ENCODE results near the gene IL17REL. TPM values are rescaled to one million over a fixed set of nuclear protein-coding genes. Genes with fewer than 3 reads are reported as not detected.

IL17REL gene
- total RNA-seq, 1 donor from 2014 or later: not detected

DNA sequence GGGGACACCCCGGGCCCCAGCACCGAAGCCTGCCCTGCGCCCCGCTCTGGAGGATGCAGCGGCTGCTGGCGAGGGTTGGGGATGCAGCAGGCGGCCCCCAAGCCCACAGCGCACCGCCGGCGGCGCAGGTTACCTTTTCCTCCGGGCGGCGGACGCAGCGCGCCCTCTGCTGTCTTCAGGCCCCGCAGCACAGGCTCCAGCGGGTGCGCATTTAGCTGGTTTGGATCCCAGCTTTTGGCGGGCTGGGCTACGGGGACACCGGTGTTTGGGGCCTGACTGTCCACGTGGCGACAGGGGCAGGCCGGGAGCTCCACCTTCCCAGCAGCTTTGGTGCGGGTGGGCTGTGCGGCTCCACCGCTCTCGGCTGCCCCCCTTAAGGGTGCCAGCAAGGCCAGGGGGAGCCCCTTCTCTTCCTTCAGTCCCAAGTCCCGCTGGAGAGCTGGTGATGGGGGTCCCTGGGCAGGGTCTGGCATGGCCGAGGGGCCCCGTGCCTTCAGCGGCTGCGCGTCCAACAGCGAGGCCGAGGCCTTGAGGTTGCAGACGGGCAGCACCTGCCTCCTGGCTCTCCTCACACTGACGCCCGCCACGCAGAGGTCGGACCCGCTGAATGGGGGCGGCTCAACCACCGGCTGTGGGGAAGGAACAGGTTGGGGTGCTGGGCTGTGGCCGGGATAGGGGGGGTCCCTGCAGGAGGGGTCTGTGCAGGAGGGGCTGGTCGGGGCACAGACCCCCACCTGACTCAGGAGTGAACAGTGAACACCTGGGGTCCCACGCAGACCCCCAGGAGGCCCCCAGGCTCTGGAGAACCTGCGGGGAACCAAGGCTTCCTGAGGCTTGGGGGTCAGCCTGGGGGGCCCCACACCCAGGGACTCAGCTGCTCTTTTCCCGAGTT is 18.0 kb upstream of the IL17REL start:
- Histone ChIP-seq H3K4me3 (no peak overlapping the region), H3K27ac (no peak overlapping the region), H3K9me3 (no peaks in the 10 kb centered on the region), H3K36me3 (no peaks in the 10 kb centered on the region), H3K4me1 (peaks cover 0 to 2% of the 10 kb centered on the region in 2 donors), H3K27me3 (no peaks in the 10 kb centered on the region)
- DNase-seq (ENCODE audit: low spot score in 2 of 2): peak in 1 of 2 donors; percentile 79
- intact Hi-C loops (cut with DNase I): loop anchor here (1.0 kb wide), 1 partner anchor 101 kb away; no protein-coding TSS in a partner anchor
- TF ChIP-seq CTCF (IDR thresholded peaks at IDR 0.05): peak; percentile 84 to 95 (median 93)

DNA sequence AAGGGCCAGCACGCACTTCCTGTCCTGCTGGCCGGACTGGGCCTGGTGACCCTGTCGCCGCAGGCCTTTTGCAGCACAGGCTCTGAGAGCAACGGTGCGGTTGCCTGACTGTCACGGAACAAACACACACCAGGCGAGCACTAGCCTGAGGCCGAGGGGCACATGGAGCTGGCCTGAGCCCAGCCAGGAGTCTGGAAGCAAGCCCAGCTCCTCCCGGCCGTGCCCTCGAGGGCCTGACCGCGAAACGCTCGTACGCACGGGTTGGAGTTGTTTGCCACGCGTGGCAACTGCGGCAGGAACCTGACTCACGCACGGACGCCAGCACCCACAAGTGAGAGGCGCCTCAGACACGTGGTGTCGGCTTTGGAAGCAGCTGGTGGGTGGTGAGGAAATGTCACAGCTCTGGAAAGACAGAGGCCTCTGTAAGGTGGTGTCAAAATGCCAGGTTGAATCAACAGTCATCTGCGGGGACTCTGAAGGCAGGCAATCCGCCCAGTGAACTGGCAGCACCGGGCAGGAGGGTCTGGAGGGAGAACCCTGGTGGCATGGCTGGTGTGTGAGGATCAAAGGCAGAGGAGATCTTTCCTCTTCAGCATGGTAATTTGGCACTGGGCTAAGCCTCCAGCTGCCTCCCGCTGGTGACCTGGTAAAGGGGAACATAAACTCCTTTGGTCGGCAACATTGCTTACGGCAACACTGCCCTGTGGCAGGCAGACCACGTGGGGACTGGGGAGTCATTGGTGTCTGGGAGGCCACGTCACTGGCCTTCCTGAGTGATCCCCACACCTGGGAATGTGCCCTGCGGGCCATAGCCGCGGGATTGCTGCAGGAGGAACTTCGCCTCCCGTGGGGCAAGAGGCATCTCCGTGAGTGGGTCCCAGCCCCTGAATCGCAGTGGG is 15.3 kb upstream of the IL17REL start:
- TF ChIP-seq CTCF (IDR thresholded peaks at IDR 0.05): no peak
- Histone ChIP-seq H3K4me1 (peaks cover 0 to 2% of the 10 kb centered on the region in 2 donors), H3K27ac (no peak overlapping the region), H3K27me3 (no peaks in the 10 kb centered on the region), H3K9me3 (no peaks in the 10 kb centered on the region), H3K4me3 (no peak overlapping the region), H3K36me3 (no peaks in the 10 kb centered on the region)
- intact Hi-C loops (cut with DNase I): loop anchor here (10.0 kb wide), 1 partner anchor 253 kb away; no protein-coding TSS in a partner anchor
- DNase-seq (ENCODE audit: low spot score in 2 of 2): no peak

DNA sequence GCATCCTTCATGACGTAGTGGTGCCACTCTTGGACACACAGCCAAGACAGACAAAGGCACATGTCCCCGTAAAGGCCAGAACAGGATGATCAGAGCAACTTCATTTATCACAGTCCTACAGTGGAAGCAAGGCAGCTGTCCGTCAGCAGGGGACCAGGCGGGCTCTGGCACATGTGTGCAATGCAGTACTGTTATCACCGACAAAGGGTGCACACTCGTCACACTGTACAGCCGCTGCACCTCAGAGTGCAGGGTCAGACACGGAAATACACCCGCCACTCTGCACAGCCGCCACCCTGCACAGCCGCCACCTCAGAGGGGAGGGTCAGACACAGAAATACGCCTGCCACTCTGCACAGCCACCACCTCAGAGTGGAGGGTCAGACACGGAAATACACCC is 13.4 kb upstream of the IL17REL start:
- no peak for DNase-seq (ENCODE audit: low spot score in 2 of 2)
- TF ChIP-seq CTCF (IDR thresholded peaks at IDR 0.05): no peak
- H3K27ac ChIP-seq: no peak overlapping the region
- intact Hi-C loops (cut with DNase I): loop anchor here (10.0 kb wide), 1 partner anchor 251 kb away; no protein-coding TSS in a partner anchor
- H3K4me1 ChIP-seq: peaks cover 0 to 2% of the 10 kb centered on the region in 2 donors
- no peaks in the 10 kb centered on the region for H3K27me3 ChIP-seq
- H3K36me3 ChIP-seq: no peaks in the 10 kb centered on the region
- no peak overlapping the region for H3K4me3 ChIP-seq
- H3K9me3 ChIP-seq: no peaks in the 10 kb centered on the region

DNA sequence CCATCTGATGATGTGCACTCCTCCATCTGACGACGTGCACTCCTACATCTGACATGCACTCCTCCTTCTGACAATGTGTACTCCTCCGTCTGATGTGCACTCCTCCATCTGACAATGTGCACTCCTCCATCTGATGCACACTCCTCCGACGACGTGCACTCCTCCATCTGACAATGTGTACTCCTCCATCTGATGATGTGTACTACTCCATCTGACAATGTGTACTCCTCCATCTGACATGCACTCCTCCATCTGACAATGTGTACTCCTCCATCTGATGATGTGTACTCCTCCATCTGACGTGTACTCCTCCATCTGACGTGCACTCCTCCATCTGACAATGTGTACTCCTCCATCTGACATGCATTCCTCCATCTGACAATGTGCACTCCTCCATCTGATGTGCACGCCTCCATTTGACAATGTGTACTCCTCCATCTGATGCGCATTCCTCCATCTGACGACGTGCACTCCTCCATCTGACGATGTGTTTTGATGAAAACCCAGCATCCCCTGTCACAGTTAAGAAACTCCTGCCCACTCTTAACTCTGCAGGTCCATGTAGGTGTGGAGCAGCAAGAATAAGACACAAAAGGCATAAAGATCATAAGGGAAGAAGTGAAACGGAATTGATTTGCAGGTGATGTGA is 9.7 kb upstream of the IL17REL start:
- H3K4me1 ChIP-seq: no peaks in the 10 kb centered on the region
- no peaks in the 10 kb centered on the region for H3K27me3 ChIP-seq
- DNase-seq (ENCODE audit: low spot score in 2 of 2): no peak
- no peaks in the 10 kb centered on the region for H3K36me3 ChIP-seq
- TF ChIP-seq CTCF (IDR thresholded peaks at IDR 0.05): no peak
- intact Hi-C loops (cut with DNase I): loop anchor here (10.0 kb wide), 1 partner anchor 247 kb away; no protein-coding TSS in a partner anchor
- H3K4me3 ChIP-seq: no peak overlapping the region
- no peak overlapping the region for H3K27ac ChIP-seq
- no peaks in the 10 kb centered on the region for H3K9me3 ChIP-seq

GRCh38 chr22:50020606-50021005 is 8.0 kb upstream of the IL17REL start:
- H3K4me1 ChIP-seq: no peaks in the 10 kb centered on the region
- no peak for DNase-seq (ENCODE audit: low spot score in 2 of 2)
- no peaks in the 10 kb centered on the region for H3K36me3 ChIP-seq
- H3K27me3 ChIP-seq: no peaks in the 10 kb centered on the region
- H3K27ac ChIP-seq: no peak overlapping the region
- intact Hi-C loops (cut with DNase I): loop anchor here (10.0 kb wide), 1 partner anchor 246 kb away; no protein-coding TSS in a partner anchor
- H3K9me3 ChIP-seq: no peaks in the 10 kb centered on the region
- no peak for TF ChIP-seq CTCF (IDR thresholded peaks at IDR 0.05)
- H3K4me3 ChIP-seq: no peak overlapping the region

Measured in ascending aorta (tissue), 2 donors.